Measurements from ENCODE around the gene EFEMP2.
"Not testable (repeated sequence)": the region's sequence is repeated elsewhere in the genome, so short reads cannot be mapped to it uniquely, and the experiment has no call there.

EFEMP2 gene

DNA sequence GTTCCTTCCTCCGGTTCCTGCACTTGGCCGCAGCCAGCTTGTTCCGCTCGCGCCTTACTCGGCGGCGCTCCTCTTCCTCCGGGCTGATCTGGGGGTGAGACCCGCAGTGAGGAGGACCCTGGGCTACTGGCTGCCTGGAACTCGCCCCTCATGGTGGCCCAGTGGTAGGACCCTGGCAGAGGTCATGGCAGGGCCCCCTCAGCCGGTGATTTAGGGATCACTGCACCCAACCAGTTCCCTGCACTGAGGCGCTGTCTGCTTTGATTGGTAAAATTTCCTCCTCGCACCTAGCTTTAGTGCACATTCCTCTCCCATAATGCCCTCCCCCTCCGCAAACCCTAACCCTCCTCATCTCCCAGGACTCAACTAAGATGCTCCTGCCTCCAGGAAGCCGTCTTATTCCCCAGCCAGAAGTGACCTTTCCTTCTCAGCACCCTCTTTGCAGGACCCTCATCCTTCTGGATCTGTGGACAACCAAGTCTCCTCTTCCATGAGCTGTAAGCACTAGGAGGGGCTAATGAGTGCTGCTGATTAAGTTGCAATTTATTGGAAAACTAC is 21.5 kb upstream of the EFEMP2 start:
- TF ChIP-seq TCF4 (CRISPR knock-in tag; IDR thresholded peaks at IDR 0.05; ENCODE audit: borderline replicate concordance), result no peak
- TF ChIP-seq OSR1 (CRISPR knock-in tag; IDR thresholded peaks at IDR 0.05), result no peak
- no peak for TF ChIP-seq ZFP30 (CRISPR knock-in tag; IDR thresholded peaks at IDR 0.05)
- TF ChIP-seq PPARA (CRISPR knock-in tag; IDR thresholded peaks at IDR 0.05; ENCODE audit: borderline replicate concordance), result no peak
- TF ChIP-seq, protein P1, sequence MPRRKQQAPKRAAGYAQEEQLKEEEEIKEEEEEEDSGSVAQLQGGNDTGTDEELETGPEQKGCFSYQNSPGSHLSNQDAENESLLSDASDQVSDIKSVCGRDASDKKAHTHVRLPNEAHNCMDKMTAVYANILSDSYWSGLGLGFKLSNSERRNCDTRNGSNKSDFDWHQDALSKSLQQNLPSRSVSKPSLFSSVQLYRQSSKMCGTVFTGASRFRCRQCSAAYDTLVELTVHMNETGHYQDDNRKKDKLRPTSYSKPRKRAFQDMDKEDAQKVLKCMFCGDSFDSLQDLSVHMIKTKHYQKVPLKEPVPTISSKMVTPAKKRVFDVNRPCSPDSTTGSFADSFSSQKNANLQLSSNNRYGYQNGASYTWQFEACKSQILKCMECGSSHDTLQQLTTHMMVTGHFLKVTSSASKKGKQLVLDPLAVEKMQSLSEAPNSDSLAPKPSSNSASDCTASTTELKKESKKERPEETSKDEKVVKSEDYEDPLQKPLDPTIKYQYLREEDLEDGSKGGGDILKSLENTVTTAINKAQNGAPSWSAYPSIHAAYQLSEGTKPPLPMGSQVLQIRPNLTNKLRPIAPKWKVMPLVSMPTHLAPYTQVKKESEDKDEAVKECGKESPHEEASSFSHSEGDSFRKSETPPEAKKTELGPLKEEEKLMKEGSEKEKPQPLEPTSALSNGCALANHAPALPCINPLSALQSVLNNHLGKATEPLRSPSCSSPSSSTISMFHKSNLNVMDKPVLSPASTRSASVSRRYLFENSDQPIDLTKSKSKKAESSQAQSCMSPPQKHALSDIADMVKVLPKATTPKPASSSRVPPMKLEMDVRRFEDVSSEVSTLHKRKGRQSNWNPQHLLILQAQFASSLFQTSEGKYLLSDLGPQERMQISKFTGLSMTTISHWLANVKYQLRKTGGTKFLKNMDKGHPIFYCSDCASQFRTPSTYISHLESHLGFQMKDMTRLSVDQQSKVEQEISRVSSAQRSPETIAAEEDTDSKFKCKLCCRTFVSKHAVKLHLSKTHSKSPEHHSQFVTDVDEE (CRISPR knock-in tag; IDR thresholded peaks at IDR 0.05), result no peak
- TF ChIP-seq ARNTL (CRISPR knock-in tag; IDR thresholded peaks at IDR 0.05; ENCODE audit: borderline replicate concordance, low read depth), result no peak
- no peak for TF ChIP-seq ESRRG (CRISPR knock-in tag; IDR thresholded peaks at IDR 0.05)
- no peak for TF ChIP-seq ZC3H10 (CRISPR knock-in tag; IDR thresholded peaks at IDR 0.05)
- no peak for TF ChIP-seq ZNF70 (CRISPR knock-in tag; IDR thresholded peaks at IDR 0.05)
- no peak for TF ChIP-seq CSDC2 (CRISPR knock-in tag; IDR thresholded peaks at IDR 0.05)
- no peak for TF ChIP-seq TOX (CRISPR knock-in tag; IDR thresholded peaks at IDR 0.05; ENCODE audit: borderline replicate concordance)
- TF ChIP-seq, protein P2, sequence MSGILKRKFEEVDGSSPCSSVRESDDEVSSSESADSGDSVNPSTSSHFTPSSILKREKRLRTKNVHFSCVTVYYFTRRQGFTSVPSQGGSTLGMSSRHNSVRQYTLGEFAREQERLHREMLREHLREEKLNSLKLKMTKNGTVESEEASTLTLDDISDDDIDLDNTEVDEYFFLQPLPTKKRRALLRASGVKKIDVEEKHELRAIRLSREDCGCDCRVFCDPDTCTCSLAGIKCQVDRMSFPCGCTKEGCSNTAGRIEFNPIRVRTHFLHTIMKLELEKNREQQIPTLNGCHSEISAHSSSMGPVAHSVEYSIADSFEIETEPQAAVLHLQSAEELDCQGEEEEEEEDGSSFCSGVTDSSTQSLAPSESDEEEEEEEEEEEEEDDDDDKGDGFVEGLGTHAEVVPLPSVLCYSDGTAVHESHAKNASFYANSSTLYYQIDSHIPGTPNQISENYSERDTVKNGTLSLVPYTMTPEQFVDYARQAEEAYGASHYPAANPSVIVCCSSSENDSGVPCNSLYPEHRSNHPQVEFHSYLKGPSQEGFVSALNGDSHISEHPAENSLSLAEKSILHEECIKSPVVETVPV (CRISPR knock-in tag; IDR thresholded peaks at IDR 0.05), result no peak
- no peak for TF ChIP-seq ZNF565 (CRISPR knock-in tag; conservative IDR thresholded peaks at IDR 0.05; ENCODE audit: low read depth)
- no peak for TF ChIP-seq GLIS3 (CRISPR knock-in tag; IDR thresholded peaks at IDR 0.05)
- TF ChIP-seq, protein P3, sequence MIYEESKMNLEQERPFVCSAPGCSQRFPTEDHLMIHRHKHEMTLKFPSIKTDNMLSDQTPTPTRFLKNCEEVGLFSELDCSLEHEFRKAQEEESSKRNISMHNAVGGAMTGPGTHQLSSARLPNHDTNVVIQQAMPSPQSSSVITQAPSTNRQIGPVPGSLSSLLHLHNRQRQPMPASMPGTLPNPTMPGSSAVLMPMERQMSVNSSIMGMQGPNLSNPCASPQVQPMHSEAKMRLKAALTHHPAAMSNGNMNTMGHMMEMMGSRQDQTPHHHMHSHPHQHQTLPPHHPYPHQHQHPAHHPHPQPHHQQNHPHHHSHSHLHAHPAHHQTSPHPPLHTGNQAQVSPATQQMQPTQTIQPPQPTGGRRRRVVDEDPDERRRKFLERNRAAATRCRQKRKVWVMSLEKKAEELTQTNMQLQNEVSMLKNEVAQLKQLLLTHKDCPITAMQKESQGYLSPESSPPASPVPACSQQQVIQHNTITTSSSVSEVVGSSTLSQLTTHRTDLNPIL (CRISPR knock-in tag; IDR thresholded peaks at IDR 0.05; ENCODE audit: low read depth), result no peak
- no peak for TF ChIP-seq ISL1 (CRISPR knock-in tag; IDR thresholded peaks at IDR 0.05)
- TF ChIP-seq ZNF8 (CRISPR knock-in tag; IDR thresholded peaks at IDR 0.05), result no peak
- TF ChIP-seq BACH2 (CRISPR knock-in tag; IDR thresholded peaks at IDR 0.05; ENCODE audit: borderline replicate concordance), result no peak
- ATAC-seq, result no peak

DNA sequence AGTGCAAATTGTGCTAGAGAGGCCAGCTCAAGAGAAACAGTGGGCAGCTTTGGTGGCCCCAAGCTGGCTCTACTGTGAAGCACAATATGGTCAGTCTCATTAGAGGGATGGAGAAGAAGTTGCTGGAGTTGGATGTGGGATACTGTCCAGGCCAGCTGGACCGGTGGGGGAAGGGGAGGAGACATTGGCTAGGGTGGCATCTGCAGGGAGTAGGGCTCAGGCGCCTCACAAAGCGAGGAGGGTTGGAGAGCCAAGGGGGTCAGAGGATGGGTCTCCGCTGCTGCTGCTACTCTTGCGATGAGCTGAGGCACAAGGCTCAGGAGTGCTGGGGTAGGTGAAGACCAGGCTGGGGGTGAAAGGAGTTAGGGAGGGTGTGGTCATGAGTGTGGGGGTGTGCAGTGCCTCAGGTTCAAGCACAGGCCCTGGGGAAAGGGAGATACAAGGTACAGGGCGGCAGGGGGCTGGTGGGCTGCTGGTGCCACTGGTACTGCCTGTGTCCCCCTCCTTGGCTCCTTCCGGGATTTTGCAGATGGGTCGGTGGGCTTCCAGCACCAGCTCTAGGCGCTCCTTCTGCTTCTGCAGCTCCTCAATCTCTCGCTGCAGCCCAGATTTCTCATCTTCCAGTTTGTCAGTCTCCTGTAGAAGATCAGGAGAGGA is 20.2 kb upstream of the EFEMP2 start:
- TF ChIP-seq ISL1 (CRISPR knock-in tag; IDR thresholded peaks at IDR 0.05) (no peak), CSDC2 (CRISPR knock-in tag; IDR thresholded peaks at IDR 0.05) (no peak), ZFP30 (CRISPR knock-in tag; IDR thresholded peaks at IDR 0.05) (no peak), ZNF70 (CRISPR knock-in tag; IDR thresholded peaks at IDR 0.05) (no peak)
- TF ChIP-seq, protein P3 (CRISPR knock-in tag; IDR thresholded peaks at IDR 0.05; ENCODE audit: low read depth), result no peak
- ATAC-seq, result no peak

DNA sequence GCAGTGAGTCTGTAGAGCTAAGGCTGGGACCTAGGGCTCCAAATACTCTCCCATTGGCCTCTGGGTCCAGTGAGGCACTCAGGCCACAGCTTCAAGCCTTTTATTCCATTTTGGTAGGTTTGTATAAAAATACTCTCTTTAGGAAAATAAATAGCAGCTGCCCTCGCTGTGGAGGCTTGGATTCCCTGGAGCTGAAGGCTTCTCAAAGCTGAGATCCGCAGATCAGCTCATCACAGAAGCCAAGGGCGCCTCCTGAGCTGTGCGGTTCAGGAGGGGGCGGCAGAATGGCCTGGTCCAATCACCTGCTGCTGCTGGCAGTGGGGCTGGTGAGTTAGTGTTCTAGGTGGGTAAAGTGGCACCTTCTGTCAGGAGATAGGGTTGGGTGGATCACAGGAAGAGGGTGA is 19.5 kb upstream of the EFEMP2 start:
- ATAC-seq, result not testable (repeated sequence)

DNA sequence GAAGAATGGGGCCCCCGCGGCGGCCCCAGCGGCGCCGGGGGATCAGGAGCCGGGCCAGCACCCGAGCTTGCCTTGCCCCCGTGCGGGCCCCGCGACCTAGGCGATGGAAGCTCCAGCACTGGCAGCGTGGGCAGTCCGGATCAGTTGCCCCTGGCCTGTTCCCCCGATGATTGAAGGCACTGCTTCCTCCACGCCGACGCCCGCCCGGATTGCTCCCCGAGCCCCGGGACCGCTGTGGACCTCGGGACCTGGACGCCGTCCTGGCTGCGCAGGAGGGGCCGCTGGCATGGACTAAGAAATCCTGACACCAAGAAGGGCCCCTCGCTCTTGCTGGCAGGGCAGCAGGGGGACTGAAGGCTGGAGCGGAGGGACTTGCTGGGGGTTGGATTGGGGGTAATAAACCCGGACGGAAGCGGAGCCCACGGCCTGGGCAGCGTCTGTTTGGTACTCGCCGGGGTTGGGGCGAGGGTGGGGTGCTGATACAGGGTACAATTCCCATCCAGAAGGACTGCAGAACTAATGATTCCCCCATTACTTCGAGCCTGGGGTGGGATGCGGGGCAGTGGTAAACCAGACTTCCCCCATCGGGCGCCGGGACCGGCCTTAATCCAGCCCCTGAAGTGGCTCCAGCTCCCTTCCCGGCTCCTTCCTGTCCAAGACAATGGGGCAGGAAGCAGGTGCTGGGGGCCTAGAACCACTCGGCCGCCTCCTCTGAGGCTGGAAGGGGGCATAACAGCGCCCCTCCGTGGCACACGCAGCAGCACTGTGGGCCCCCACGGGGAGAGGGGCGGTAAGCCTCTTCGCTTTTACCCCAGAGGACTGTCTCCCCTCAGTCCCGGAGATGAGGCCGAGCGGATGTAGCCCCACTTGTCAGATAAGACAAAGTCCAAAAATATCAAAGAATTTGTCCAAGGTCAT is 18.9 kb upstream of the EFEMP2 start:
- ATAC-seq, result peak; percentile 0; the same call in 1 of the 3 replicates
- TF ChIP-seq, protein P3 (CRISPR knock-in tag; IDR thresholded peaks at IDR 0.05; ENCODE audit: low read depth), result no peak
- no peak for TF ChIP-seq RARB (CRISPR knock-in tag; IDR thresholded peaks at IDR 0.05)
- TF ChIP-seq, protein P2 (CRISPR knock-in tag; IDR thresholded peaks at IDR 0.05), result no peak
- TF ChIP-seq, protein P4, sequence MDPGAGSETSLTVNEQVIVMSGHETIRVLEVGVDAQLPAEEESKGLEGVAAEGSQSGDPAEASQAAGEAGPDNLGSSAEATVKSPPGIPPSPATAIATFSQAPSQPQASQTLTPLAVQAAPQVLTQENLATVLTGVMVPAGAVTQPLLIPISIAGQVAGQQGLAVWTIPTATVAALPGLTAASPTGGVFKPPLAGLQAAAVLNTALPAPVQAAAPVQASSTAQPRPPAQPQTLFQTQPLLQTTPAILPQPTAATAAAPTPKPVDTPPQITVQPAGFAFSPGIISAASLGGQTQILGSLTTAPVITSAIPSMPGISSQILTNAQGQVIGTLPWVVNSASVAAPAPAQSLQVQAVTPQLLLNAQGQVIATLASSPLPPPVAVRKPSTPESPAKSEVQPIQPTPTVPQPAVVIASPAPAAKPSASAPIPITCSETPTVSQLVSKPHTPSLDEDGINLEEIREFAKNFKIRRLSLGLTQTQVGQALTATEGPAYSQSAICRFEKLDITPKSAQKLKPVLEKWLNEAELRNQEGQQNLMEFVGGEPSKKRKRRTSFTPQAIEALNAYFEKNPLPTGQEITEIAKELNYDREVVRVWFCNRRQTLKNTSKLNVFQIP (CRISPR knock-in tag; IDR thresholded peaks at IDR 0.05; ENCODE audit: borderline replicate concordance, low read depth), result no peak
- no peak for TF ChIP-seq ZNF8 (CRISPR knock-in tag; IDR thresholded peaks at IDR 0.05)
- no peak for TF ChIP-seq ESRRG (CRISPR knock-in tag; IDR thresholded peaks at IDR 0.05)
- TF ChIP-seq SNAI2 (CRISPR knock-in tag; IDR thresholded peaks at IDR 0.05), result no peak
- no peak for TF ChIP-seq ISL1 (CRISPR knock-in tag; IDR thresholded peaks at IDR 0.05)
- no peak for TF ChIP-seq TCF4 (CRISPR knock-in tag; IDR thresholded peaks at IDR 0.05; ENCODE audit: borderline replicate concordance)
